ENCODE data around the gene OR1J4. TPM values are rescaled to one million over a fixed set of nuclear protein-coding genes. Genes with fewer than 3 reads are reported as not detected.

Gene OR1J4
- total RNA-seq, 1 donor from 2014 or later, result not detected

DNA sequence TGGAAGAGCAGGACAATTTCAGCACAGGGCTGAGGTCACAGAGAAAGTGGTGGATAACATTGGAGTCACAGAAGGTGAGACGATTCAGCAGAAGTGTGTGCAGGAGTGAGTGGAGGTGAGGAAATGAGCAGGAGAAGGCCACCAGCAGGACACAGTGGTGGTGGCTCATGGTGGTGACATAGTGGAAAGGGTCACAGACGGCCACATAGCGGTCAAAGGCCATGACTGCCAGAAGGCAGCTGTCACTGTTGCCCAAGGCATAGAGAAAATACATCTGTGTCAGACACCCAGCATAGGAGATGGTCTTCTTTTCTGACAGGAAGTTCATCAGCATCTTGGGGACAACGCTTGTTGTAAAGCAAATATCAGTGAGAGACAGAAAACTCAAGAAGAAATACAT, 49.0 kb downstream of the OR1J4 start:
- FAIRE-seq, result no peak
- no peak for DNase-seq (ENCODE audit: low spot score in 2 of 2)

Other genes with a start within 250 kb of the OR1J4 start
- 0.41 TPM for gene PTGS1, start 148.1 kb upstream of the OR1J4 start, total RNA-seq
- not detected for gene OR1J1, start 41.2 kb upstream of the OR1J4 start, total RNA-seq
- gene OR1J2, start 8.3 kb upstream of the OR1J4 start, total RNA-seq, result not detected
- not detected for gene OR1N1, start 8.2 kb downstream of the OR1J4 start, total RNA-seq
- gene OR1N2, start 34.0 kb downstream of the OR1J4 start, total RNA-seq, result not detected
- not detected for gene OR1L8, start 64.2 kb downstream of the OR1J4 start, total RNA-seq
- gene OR1Q1, start 95.6 kb downstream of the OR1J4 start, total RNA-seq, result not detected
- gene OR1B1, start 138.5 kb downstream of the OR1J4 start, total RNA-seq, result not detected
- gene OR1L1, start 142.6 kb downstream of the OR1J4 start, total RNA-seq, result not detected
- not detected for gene OR1L3, start 156.0 kb downstream of the OR1J4 start, total RNA-seq
- not detected for gene OR1L4, start 204.8 kb downstream of the OR1J4 start, total RNA-seq
- gene OR1L6, start 223.2 kb downstream of the OR1J4 start, total RNA-seq, result not detected